Measurements from ENCODE around the gene MAPK1. TPM values are rescaled to one million over a fixed set of nuclear protein-coding genes. Genes with fewer than 3 reads are reported as not detected.
"Not testable (repeated sequence)": the region's sequence is repeated elsewhere in the genome, so short reads cannot be mapped to it uniquely, and the experiment has no call there.

Gene MAPK1
- total RNA-seq, 1 experiment from 2014 or later: 122 TPM

- TF ChIP-seq CTCF (IDR thresholded peaks at IDR 0.05) (no peak), TCF7L2 (IDR thresholded peaks at IDR 0.05; ENCODE audit: low read depth, low read length) (no peak), SIN3A (IDR thresholded peaks at IDR 0.05; ENCODE audit: borderline replicate concordance, insufficient read depth, low read depth, low read length) (no peak), POLR2AphosphoS5 (IDR thresholded peaks at IDR 0.05; ENCODE audit: low read depth, low read length) (no peak), REST (IDR thresholded peaks at IDR 0.05; ENCODE audit: insufficient read depth in 1 of 2, low read depth in 2 of 2, low read length in 1 of 2) (no peak)
- H3K27ac ChIP-seq (ENCODE audit: low read length): no peak overlapping the region
- in situ Hi-C loops (cut with HindIII; ENCODE audit: low pct_unique_long_range_greater_than_20kb, low sequenced_read_pairs) (loop anchor here (25.0 kb wide), 1 partner anchor 125 kb away; no protein-coding TSS in a partner anchor), intact Hi-C loops (cut with micrococcal nuclease; ENCODE audit: unreplicated experiment) (no loop called here)
- no peak overlapping the region for H3K4me3 ChIP-seq (ENCODE audit: low read depth in 2 of 2, low read length in 2 of 2)
- no peaks in the 10 kb centered on the region for H3K27me3 ChIP-seq (ENCODE audit: control insufficient read depth, insufficient read depth, low read length)
- H3K4me1 ChIP-seq (ENCODE audit: control insufficient read depth, insufficient read depth, low read length): peaks cover 6% of the 10 kb centered on the region
- ATAC-seq (no peak), DNase-seq (ENCODE audit: low read depth, low spot score) (no peak)
- H3K9me3 ChIP-seq (ENCODE audit: control insufficient read depth, insufficient read depth, low read depth, low read length): no peaks in the 10 kb centered on the region
- H3K36me3 ChIP-seq (ENCODE audit: control insufficient read depth, insufficient read depth, low read length): no peaks in the 10 kb centered on the region
- CTCF ChIA-PET: no interaction called here
- POLR2A ChIA-PET: interaction anchor here (0.6 kb wide), 1 partner anchor 30 kb away, joined by 5 read pairs; no protein-coding TSS in a partner anchor
- BruUV-seq (replicated peaks): no TSS peak
Measured at GRCh38 chr22:21811982-21812381, 55.5 kb downstream of the MAPK1 start.

GRCh38 chr22:21807544-21808529 is 59.6 kb downstream of the MAPK1 start:
- ATAC-seq: no peak
- no TSS peak for BruUV-seq (replicated peaks)
- intact Hi-C loops (cut with micrococcal nuclease; ENCODE audit: unreplicated experiment): no loop called here
- H3K4me1 ChIP-seq (ENCODE audit: control insufficient read depth, insufficient read depth, low read length): no peaks in the 10 kb centered on the region
- H3K27me3 ChIP-seq (ENCODE audit: control insufficient read depth, insufficient read depth, low read length): no peaks in the 10 kb centered on the region
- in situ Hi-C loops (cut with HindIII; ENCODE audit: low pct_unique_long_range_greater_than_20kb, low sequenced_read_pairs): loop anchor here (25.0 kb wide), 1 partner anchor 129 kb away; no protein-coding TSS in a partner anchor
- H3K9me3 ChIP-seq (ENCODE audit: control insufficient read depth, insufficient read depth, low read depth, low read length): no peaks in the 10 kb centered on the region
- H3K27ac ChIP-seq (ENCODE audit: low read length): no peak overlapping the region
- H3K4me3 ChIP-seq (ENCODE audit: low read depth in 2 of 2, low read length in 2 of 2): no peak overlapping the region
- POLR2A ChIA-PET: interaction anchor here (0.6 kb wide), 1 partner anchor 176 kb away, joined by 6 read pairs; no protein-coding TSS in a partner anchor
- DNase-seq (ENCODE audit: low read depth, low spot score): no peak
- 0 out of 2 replicates have a peak, but pooled peaks cover 3% of the 10 kb centered on the region for H3K36me3 ChIP-seq (ENCODE audit: control insufficient read depth, insufficient read depth, low read length)
- CTCF ChIA-PET: no interaction called here
- TF ChIP-seq SIN3A (IDR thresholded peaks at IDR 0.05; ENCODE audit: borderline replicate concordance, insufficient read depth, low read depth, low read length) (no peak), POLR2AphosphoS5 (IDR thresholded peaks at IDR 0.05; ENCODE audit: low read depth, low read length) (no peak), REST (IDR thresholded peaks at IDR 0.05; ENCODE audit: insufficient read depth in 1 of 2, low read depth in 2 of 2, low read length in 1 of 2) (no peak), TCF7L2 (IDR thresholded peaks at IDR 0.05; ENCODE audit: low read depth, low read length) (no peak), CTCF (IDR thresholded peaks at IDR 0.05) (no peak)

- intact Hi-C loops (cut with micrococcal nuclease; ENCODE audit: unreplicated experiment); H3K27me3 ChIP-seq (ENCODE audit: control insufficient read depth, insufficient read depth, low read length); H3K27ac ChIP-seq (ENCODE audit: low read length); H3K9me3 ChIP-seq (ENCODE audit: control insufficient read depth, insufficient read depth, low read depth, low read length); CTCF ChIA-PET; H3K4me3 ChIP-seq (ENCODE audit: low read depth in 2 of 2, low read length in 2 of 2); ATAC-seq; DNase-seq (ENCODE audit: low read depth, low spot score); POLR2A ChIA-PET; BruUV-seq (replicated peaks); H3K36me3 ChIP-seq (ENCODE audit: control insufficient read depth, insufficient read depth, low read length); H3K4me1 ChIP-seq (ENCODE audit: control insufficient read depth, insufficient read depth, low read length): not testable (repeated sequence)
- in situ Hi-C loops (cut with HindIII; ENCODE audit: low pct_unique_long_range_greater_than_20kb, low sequenced_read_pairs): loop anchor here (25.0 kb wide), 1 partner anchor 132 kb away; no protein-coding TSS in a partner anchor
Measured at GRCh38 chr22:21805325-21805724, 62.1 kb downstream of the MAPK1 start.
